Body of pancreas (tissue), 4 donors: ENCODE measurements around the gene TCP11L1. TPM values are rescaled to one million over a fixed set of nuclear protein-coding genes. Genes with fewer than 3 reads are reported as not detected.
"Not testable (repeated sequence)": the region's sequence is repeated elsewhere in the genome, so short reads cannot be mapped to it uniquely, and the experiment has no call there.

Source experiments
- ATAC-seq: fragments of 150-250 bp; one replicate; pipeline ENCODE4 v1.9.1; 2016
- DNase-seq, 4 donors: peaks; one replicate each; pipeline ENCODE4 v3.0.0-alpha.2; 2019
- H3K27ac ChIP-seq, 4 donors: fragments of 200-600 bp; sonication (generic); 1 replicate in 3 of 4; 2 replicates in 1 of 4; pipeline versions ENCODE4 v1.5.1 to v1.6.1; 2016 to 2019; ENCODE audit warnings: mild to moderate bottlenecking in 1 of 4, mixed read lengths in 1 of 4, moderate library complexity in 1 of 4
- H3K27me3 ChIP-seq, 2 donors: fragments of 200-600 bp; sonication (generic); one replicate each; pipeline ENCODE4 v1.6.0; 2016; ENCODE audit warnings: mild to moderate bottlenecking in 1 of 2
- H3K36me3 ChIP-seq, 2 donors: fragments of 200-600 bp; sonication (generic); replicated peaks in 1 of 2; 2 replicates each; pipeline ENCODE4 v1.5.1; 2016; ENCODE audit warnings: low read depth in 2 of 2; ENCODE audit not compliant: insufficient read depth in 1 of 2
- H3K4me1 ChIP-seq: fragments of 200-600 bp; sonication (generic); one replicate; pipeline ENCODE4 v1.6.0; 2016
- H3K4me3 ChIP-seq, 2 donors: fragments of 200-600 bp; sonication (generic); 1 replicate in 1 of 2; 2 replicates in 1 of 2; pipeline ENCODE4 v1.5.1; 2016 to 2019
- H3K9me3 ChIP-seq, 3 donors: fragments of 200-600 bp; sonication (generic); 1 replicate in 2 of 3; 2 replicates in 1 of 3; pipeline ENCODE4 v1.5.1; 2016
- POLR2A ChIP-seq, 3 donors: fragments of 450-650 bp; IDR thresholded peaks; one replicate each; pipeline ENCODE4 v1.6.1; 2016; ENCODE audit warnings: antibody characterized with exemption in 3 of 3, mild to moderate bottlenecking in 2 of 3
- WGBS, 2 donors: methylation state at CpG; one replicate each; pipeline ENCODE4 v1.1.5; 2017; 5-methylcytosine and 5-hydroxymethylcytosine counted together
- intact Hi-C: fragments of 100-400 bp; cut with DNase I; formaldehyde crosslinking; loops from one replicate; pipeline ENCODE4 v1.15.1; 2023
- total RNA-seq, 2 donors: library from RNA; depleted of rRNA; stranded (reverse); fragments of >200 nt; gene quantifications; one replicate each; pipeline ENCODE4 v1.1.0, GENCODE V29; 2016
- TF ChIP-seq, protein P1 (sequence below), 7 experiments: fragments of 450-650 bp in 4 of 7; fragments of 200-600 bp in 3 of 7; sonication (generic) in 3 of 7; IDR thresholded peaks; one replicate each; pipeline ENCODE4 v1.5.1; 2016 to 2019; ENCODE audit warnings: antibody characterized with exemption in 7 of 7

TCP11L1 gene
- total RNA-seq, 2 donors from 2014 or later, result 26.5 to 41.5 TPM

- Histone ChIP-seq H3K27me3 (no peaks in the 10 kb centered on the region), H3K9me3 (no peaks in the 10 kb centered on the region), H3K27ac (no peak overlapping the region), H3K4me1 (peaks cover 1% of the 10 kb centered on the region), H3K36me3 (no peaks in the 10 kb centered on the region), H3K4me3 (no peak overlapping the region)
- no peak for TF ChIP-seq POLR2A (IDR thresholded peaks at IDR 0.05)
- TF ChIP-seq, protein P1, sequence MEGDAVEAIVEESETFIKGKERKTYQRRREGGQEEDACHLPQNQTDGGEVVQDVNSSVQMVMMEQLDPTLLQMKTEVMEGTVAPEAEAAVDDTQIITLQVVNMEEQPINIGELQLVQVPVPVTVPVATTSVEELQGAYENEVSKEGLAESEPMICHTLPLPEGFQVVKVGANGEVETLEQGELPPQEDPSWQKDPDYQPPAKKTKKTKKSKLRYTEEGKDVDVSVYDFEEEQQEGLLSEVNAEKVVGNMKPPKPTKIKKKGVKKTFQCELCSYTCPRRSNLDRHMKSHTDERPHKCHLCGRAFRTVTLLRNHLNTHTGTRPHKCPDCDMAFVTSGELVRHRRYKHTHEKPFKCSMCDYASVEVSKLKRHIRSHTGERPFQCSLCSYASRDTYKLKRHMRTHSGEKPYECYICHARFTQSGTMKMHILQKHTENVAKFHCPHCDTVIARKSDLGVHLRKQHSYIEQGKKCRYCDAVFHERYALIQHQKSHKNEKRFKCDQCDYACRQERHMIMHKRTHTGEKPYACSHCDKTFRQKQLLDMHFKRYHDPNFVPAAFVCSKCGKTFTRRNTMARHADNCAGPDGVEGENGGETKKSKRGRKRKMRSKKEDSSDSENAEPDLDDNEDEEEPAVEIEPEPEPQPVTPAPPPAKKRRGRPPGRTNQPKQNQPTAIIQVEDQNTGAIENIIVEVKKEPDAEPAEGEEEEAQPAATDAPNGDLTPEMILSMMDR (IDR thresholded peaks at IDR 0.05), result no peak
- DNase-seq (no peak), ATAC-seq (no peak)
- intact Hi-C loops, result no loop called here
- 63 to 78% methylated on average over 2 of the region's 2 CpGs for WGBS, 2 donors
Measured at GRCh38 chr11:33027233-33027632, 12.1 kb upstream of the TCP11L1 start.

GRCh38 chr11:33027846-33028536 is 11.4 kb upstream of the TCP11L1 start:
- no peak overlapping the region for H3K4me3 ChIP-seq
- no peaks in the 10 kb centered on the region for H3K9me3 ChIP-seq
- intact Hi-C loops, result no loop called here
- H3K4me1 ChIP-seq, result no peaks in the 10 kb centered on the region
- TF ChIP-seq, protein P1 (IDR thresholded peaks at IDR 0.05), result no peak
- no peak for TF ChIP-seq POLR2A (IDR thresholded peaks at IDR 0.05)
- H3K36me3 ChIP-seq, result no peaks in the 10 kb centered on the region
- ATAC-seq (peak; percentile 15), DNase-seq (no peak)
- H3K27ac ChIP-seq, result peak overlapping the region in 1 of 4 donors; percentile 6
- 43 to 46% methylated on average over 4 of the region's 4 CpGs for WGBS, 2 donors
- H3K27me3 ChIP-seq, result no peaks in the 10 kb centered on the region

DNA sequence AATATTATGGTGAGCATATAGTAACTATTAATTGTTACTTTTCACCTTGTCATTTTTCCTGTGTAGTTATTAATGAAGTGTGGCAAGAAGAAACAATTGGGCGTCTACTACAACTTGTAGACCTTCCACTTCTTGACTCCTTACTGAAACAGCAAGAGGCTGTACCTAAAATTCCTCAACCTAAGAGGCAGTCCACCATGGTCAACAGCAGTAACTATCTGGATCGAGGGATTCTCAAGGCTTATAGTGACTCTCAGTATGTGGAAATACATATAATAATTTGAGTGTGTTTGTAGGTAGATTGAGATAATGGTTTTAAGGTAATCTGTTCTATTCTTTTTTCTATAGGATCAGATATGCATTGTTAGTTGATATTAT is 10.8 kb upstream of the TCP11L1 start:
- no peak for DNase-seq
- Histone ChIP-seq H3K27ac (peak overlapping the region in 1 of 4 donors; percentile 6), H3K27me3 (no peaks in the 10 kb centered on the region), H3K4me1 (no peaks in the 10 kb centered on the region), H3K9me3 (no peaks in the 10 kb centered on the region), H3K4me3 (no peak overlapping the region), H3K36me3 (no peaks in the 10 kb centered on the region)
- intact Hi-C loops, result no loop called here
- TF ChIP-seq, protein P1 (IDR thresholded peaks at IDR 0.05), result no peak
- no peak for TF ChIP-seq POLR2A (IDR thresholded peaks at IDR 0.05)
- ATAC-seq, result no peak
- WGBS, 2 donors, result 63 to 85% methylated on average over 2 of the region's 2 CpGs

DNA sequence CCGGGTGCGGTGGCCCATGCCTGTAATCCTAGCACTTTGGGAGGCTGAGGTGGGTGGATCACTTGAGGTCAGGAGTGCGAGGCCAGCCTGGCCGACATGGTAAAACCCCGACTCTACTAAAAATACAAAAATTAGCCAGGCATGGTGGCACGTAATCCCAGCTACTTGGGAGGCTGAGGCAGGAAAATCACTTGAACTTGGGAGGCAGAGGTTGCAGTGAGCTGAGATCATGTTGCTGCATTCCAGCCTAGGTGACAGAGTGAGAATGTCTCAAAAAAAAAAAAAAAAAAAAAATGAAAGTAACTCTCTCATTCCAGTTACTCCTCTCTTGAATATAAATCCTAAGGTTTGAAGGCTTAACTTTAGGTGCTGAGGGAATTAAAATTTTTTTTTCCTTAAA is 10.2 kb upstream of the TCP11L1 start:
- H3K4me1 ChIP-seq, H3K9me3 ChIP-seq, intact Hi-C loops, DNase-seq, ATAC-seq, H3K4me3 ChIP-seq, H3K36me3 ChIP-seq, H3K27ac ChIP-seq, H3K27me3 ChIP-seq: not testable (repeated sequence)
- WGBS, 2 donors, result 87 to 88% methylated on average over 6 of the region's 6 CpGs

DNA sequence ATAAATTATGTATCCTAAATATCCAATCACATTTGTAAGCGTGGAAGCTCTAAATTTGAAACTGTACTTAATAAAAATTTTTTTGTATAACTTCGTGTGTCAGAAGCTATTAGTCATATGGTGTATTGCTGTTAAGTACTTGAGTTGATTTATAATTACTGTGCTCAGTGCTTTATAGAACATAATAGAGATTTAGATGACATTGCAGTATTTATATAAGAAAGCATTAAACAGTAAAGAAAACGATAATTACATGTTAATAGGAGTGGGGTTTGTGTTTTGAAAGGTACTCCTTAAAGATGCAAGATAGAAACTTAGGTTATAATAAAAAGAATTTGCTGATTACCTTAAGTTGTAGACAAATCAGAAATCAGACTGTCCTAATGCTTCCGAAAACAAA is 5.9 kb upstream of the TCP11L1 start:
- Histone ChIP-seq H3K27me3 (no peaks in the 10 kb centered on the region), H3K4me3 (no peak overlapping the region), H3K4me1 (peaks cover under 1% of the 10 kb centered on the region), H3K9me3 (no peaks in the 10 kb centered on the region), H3K36me3 (no peaks in the 10 kb centered on the region), H3K27ac (no peak overlapping the region)
- ATAC-seq (no peak), DNase-seq (no peak)
- TF ChIP-seq, protein P1 (IDR thresholded peaks at IDR 0.05), result no peak
- no peak for TF ChIP-seq POLR2A (IDR thresholded peaks at IDR 0.05)
- intact Hi-C loops, result no loop called here
- WGBS, 2 donors, result 73 to 87% methylated on average over 4 of the region's 4 CpGs
